H9 (cell line): ENCODE measurements around the gene PCGF6. TPM values are rescaled to one million over a fixed set of nuclear protein-coding genes. Genes with fewer than 3 reads are reported as not detected.

ENCODE experiments used
- DNase-seq: peaks from one replicate; pipeline ENCODE4 v3.0.0-alpha.2; 2017
- H2AFZ ChIP-seq: one replicate; pipeline ENCODE4 v1.6.1; 2013; ENCODE audit warnings: mild to moderate bottlenecking, low read length, control low read depth, moderate library complexity
- H2AK5ac ChIP-seq: 2 replicates; pipeline ENCODE4 v1.6.1; 2013; ENCODE audit warnings: low read length, control low read depth, mixed read lengths; ENCODE audit not compliant: insufficient read length
- H2BK120ac ChIP-seq: one replicate; pipeline ENCODE4 v1.6.1; 2013; ENCODE audit warnings: low read depth, mild to moderate bottlenecking, low read length, control low read depth, inconsistent platforms; ENCODE audit not compliant: poor library complexity, severe bottlenecking
- H2BK12ac ChIP-seq: 2 replicates; pipeline ENCODE4 v1.6.1; 2013; ENCODE audit warnings: low read length, control low read depth, mixed read lengths, low read depth; ENCODE audit not compliant: insufficient read length
- H2BK15ac ChIP-seq: 2 replicates; pipeline ENCODE4 v1.6.1; 2013; ENCODE audit warnings: low read depth, low read length, control low read depth
- H2BK20ac ChIP-seq: one replicate; pipeline ENCODE4 v1.6.1; 2013; ENCODE audit warnings: low read depth, mild to moderate bottlenecking, low read length, control low read depth, inconsistent platforms; ENCODE audit not compliant: poor library complexity, severe bottlenecking
- H2BK5ac ChIP-seq: 2 replicates; pipeline ENCODE4 v1.6.1; 2013; ENCODE audit warnings: low read length, control low read depth, mixed read lengths; ENCODE audit not compliant: insufficient read length
- H3K14ac ChIP-seq: 2 replicates; pipeline ENCODE4 v1.6.1; 2013; ENCODE audit warnings: low read length, control low read depth; ENCODE audit not compliant: insufficient read depth
- H3K18ac ChIP-seq: 2 replicates; pipeline ENCODE4 v1.6.1; 2013; ENCODE audit warnings: low read depth, mild to moderate bottlenecking, mixed read lengths, low read length, control low read depth; ENCODE audit not compliant: insufficient read length
- H3K23ac ChIP-seq: 2 replicates; pipeline ENCODE4 v1.6.1; 2013; ENCODE audit warnings: low read length, control low read depth, mixed read lengths, low read depth; ENCODE audit not compliant: insufficient read length
- H3K23me2 ChIP-seq: 2 replicates; pipeline ENCODE4 v1.6.1; 2013; ENCODE audit warnings: low read depth, mild to moderate bottlenecking, mixed read lengths, low read length, control low read depth; ENCODE audit not compliant: insufficient read length, poor library complexity, severe bottlenecking
- H3K27ac ChIP-seq: 2 replicates; pipeline ENCODE4 v1.5.1; 2013; ENCODE audit warnings: low read length, control low read depth, mixed read lengths, low read depth; ENCODE audit not compliant: insufficient read length
- H3K27me3 ChIP-seq: 2 replicates; pipeline ENCODE4 v1.6.1; 2013; ENCODE audit warnings: low read length, control low read depth, inconsistent platforms; ENCODE audit not compliant: insufficient read depth
- H3K4ac ChIP-seq: 2 replicates; pipeline ENCODE4 v1.6.1; 2013; ENCODE audit warnings: low read depth, mild to moderate bottlenecking, control low read depth, inconsistent platforms, low read length, moderate library complexity
- H3K4me1 ChIP-seq: 2 replicates; pipeline ENCODE4 v1.6.1; 2013; ENCODE audit warnings: low read length, control low read depth, inconsistent platforms; ENCODE audit not compliant: insufficient read depth
- H3K4me2 ChIP-seq: 2 replicates; pipeline ENCODE4 v1.6.1; 2013; ENCODE audit warnings: low read length, control low read depth, mixed read lengths; ENCODE audit not compliant: insufficient read length, insufficient read depth
- H3K56ac ChIP-seq: 2 replicates; pipeline ENCODE4 v1.6.1; 2013; ENCODE audit warnings: low read depth, mild to moderate bottlenecking, mixed read lengths, low read length, control low read depth; ENCODE audit not compliant: insufficient read length
- H3K79me1 ChIP-seq: 2 replicates; pipeline ENCODE4 v1.6.1; 2013; ENCODE audit warnings: low read depth, mild to moderate bottlenecking, moderate library complexity, low read length, control low read depth, inconsistent platforms; ENCODE audit not compliant: insufficient read depth, poor library complexity, severe bottlenecking
- H3K79me2 ChIP-seq: 2 replicates; pipeline ENCODE4 v1.6.1; 2013; ENCODE audit warnings: low read length, control low read depth, inconsistent platforms; ENCODE audit not compliant: insufficient read depth
- H3K9ac ChIP-seq: 2 replicates; pipeline ENCODE4 v1.6.1; 2013; ENCODE audit warnings: low read length, control low read depth, mixed read lengths; ENCODE audit not compliant: insufficient read length; ENCODE audit errors: extremely low read depth
- H3K9me3 ChIP-seq: one replicate; pipeline ENCODE4 v1.6.1; 2013; ENCODE audit warnings: low read depth, low read length, inconsistent platforms; ENCODE audit not compliant: control insufficient read depth
- H3T11ph ChIP-seq: one replicate; pipeline ENCODE4 v1.6.1; 2013; ENCODE audit warnings: mild to moderate bottlenecking, low read length, control low read depth, inconsistent platforms
- H4K20me1 ChIP-seq: one replicate; pipeline ENCODE4 v1.6.1; 2013; ENCODE audit not compliant: control insufficient read depth, insufficient read length, insufficient read depth
- H4K5ac ChIP-seq: 2 replicates; pipeline ENCODE4 v1.6.1; 2013; ENCODE audit warnings: low read depth, mild to moderate bottlenecking, mixed read lengths, low read length, control low read depth; ENCODE audit not compliant: insufficient read length
- H4K8ac ChIP-seq: replicated peaks from 2 replicates; pipeline ENCODE4 v1.6.1; 2013; ENCODE audit warnings: low read length, control low read depth, mixed read lengths, low read depth; ENCODE audit not compliant: insufficient read length
- H4K91ac ChIP-seq: 2 replicates; pipeline ENCODE4 v1.6.1; 2013; ENCODE audit warnings: low read depth, mild to moderate bottlenecking, moderate library complexity, mixed read lengths, low read length, control low read depth; ENCODE audit not compliant: insufficient read length
- H3K27ac Mint-ChIP-seq, 3 experiments: 2 replicates in 2 of 3; 3 replicates in 1 of 3; pipeline ENCODE4 v1.8.0; 2020 to 2021; ENCODE audit warnings: mixed read lengths in 3 of 3, mild to moderate bottlenecking in 1 of 3, moderate library complexity in 1 of 3
- H3K27me3 Mint-ChIP-seq: 2 replicates; pipeline ENCODE4 v1.8.0; 2021; ENCODE audit warnings: low read depth, mild to moderate bottlenecking, moderate library complexity, mixed read lengths
- H3K36me3 Mint-ChIP-seq, 3 experiments: 2 replicates in 2 of 3; 3 replicates in 1 of 3; pipeline ENCODE4 v1.8.0; 2020 to 2021; ENCODE audit warnings: low read depth in 3 of 3, mixed read lengths in 3 of 3; ENCODE audit not compliant: insufficient read depth in 1 of 3
- H3K4me1 Mint-ChIP-seq, 2 experiments: 2 replicates each; pipeline ENCODE4 v1.8.0; 2020; ENCODE audit warnings: mixed read lengths in 2 of 2
- H3K4me3 Mint-ChIP-seq, 2 experiments: 2 replicates in 1 of 2; 3 replicates in 1 of 2; pipeline ENCODE4 v1.8.0; 2020 to 2021; ENCODE audit warnings: mild to moderate bottlenecking in 2 of 2, mixed read lengths in 2 of 2, moderate library complexity in 1 of 2
- H3K9me3 Mint-ChIP-seq, 2 experiments: 2 replicates in 1 of 2; 3 replicates in 1 of 2; pipeline ENCODE4 v1.8.0; 2020; ENCODE audit warnings: mild to moderate bottlenecking in 2 of 2, mixed read lengths in 2 of 2, moderate library complexity in 1 of 2
- total RNA-seq: library from RNA; stranded (reverse); gene quantifications from 2 replicates; pipeline ENCODE4 v1.2.1, GENCODE V29; 2021
- TF ChIP-seq, protein P1 (sequence below): fragments of 200-600 bp; sonication (generic); conservative IDR thresholded peaks from 3 replicates; pipeline ENCODE4 v1.8.0; 2021; ENCODE audit warnings: antibody characterized with exemption, mild to moderate bottlenecking

Gene PCGF6
- total RNA-seq, 1 experiment from 2014 or later: 23.5 TPM

DNA sequence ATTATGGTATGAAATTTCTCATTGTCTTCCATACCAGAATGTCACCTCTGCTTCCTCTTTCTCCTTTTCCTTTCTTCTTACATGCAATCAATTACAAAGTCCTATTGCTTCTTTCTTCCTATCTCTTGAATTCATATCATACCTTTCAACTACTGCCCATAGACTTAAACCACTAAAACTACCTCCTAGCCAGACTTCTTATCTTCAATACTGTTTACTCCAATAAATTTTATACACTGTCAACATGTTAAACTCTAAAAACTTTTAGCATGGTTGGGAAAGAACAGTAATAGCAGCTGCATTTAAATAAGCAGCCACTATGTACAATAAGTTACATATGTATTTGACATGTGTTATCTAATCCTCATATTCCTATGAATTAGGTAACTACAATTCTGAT is 34.9 kb downstream of the PCGF6 start:
- no peak overlapping the region for H3K9ac ChIP-seq
- no peak overlapping the region for H3K56ac ChIP-seq

More for the DNA sequence above, 34.9 kb downstream of the PCGF6 start:
- H3K4me3 Mint-ChIP-seq: no peak overlapping the region
- Histone ChIP-seq H3K27ac (no peak overlapping the region), H2AFZ (no peak overlapping the region), H4K5ac (no peak overlapping the region), H2BK5ac (no peak overlapping the region), H3K23me2 (no peaks in the 10 kb centered on the region), H2BK12ac (no peak overlapping the region), H3K4me2 (no peak overlapping the region), H3K79me1 (no peaks in the 10 kb centered on the region), H2BK15ac (no peak overlapping the region), H2BK20ac (no peak overlapping the region), H3K9me3 (no peaks in the 10 kb centered on the region), H2AK5ac (no peak overlapping the region), H3K23ac (no peak overlapping the region), H3T11ph (no peak overlapping the region), H4K91ac (no peak overlapping the region), H3K4ac (no peak overlapping the region), H2BK120ac (no peak overlapping the region), H3K79me2 (no peaks in the 10 kb centered on the region), H3K27me3 (no peaks in the 10 kb centered on the region), H3K14ac (no peak overlapping the region), H4K8ac (no peak overlapping the region), H3K4me1 (no peaks in the 10 kb centered on the region), H4K20me1 (no peaks in the 10 kb centered on the region), H3K18ac (no peak overlapping the region)
- H3K27ac Mint-ChIP-seq: no peak overlapping the region
- H3K9me3 Mint-ChIP-seq: no peaks in the 10 kb centered on the region
- no peak for DNase-seq
- H3K36me3 Mint-ChIP-seq: peaks cover 26 to 51% (median 49%) of the 10 kb centered on the region in 3 experiments
- TF ChIP-seq, protein P1, sequence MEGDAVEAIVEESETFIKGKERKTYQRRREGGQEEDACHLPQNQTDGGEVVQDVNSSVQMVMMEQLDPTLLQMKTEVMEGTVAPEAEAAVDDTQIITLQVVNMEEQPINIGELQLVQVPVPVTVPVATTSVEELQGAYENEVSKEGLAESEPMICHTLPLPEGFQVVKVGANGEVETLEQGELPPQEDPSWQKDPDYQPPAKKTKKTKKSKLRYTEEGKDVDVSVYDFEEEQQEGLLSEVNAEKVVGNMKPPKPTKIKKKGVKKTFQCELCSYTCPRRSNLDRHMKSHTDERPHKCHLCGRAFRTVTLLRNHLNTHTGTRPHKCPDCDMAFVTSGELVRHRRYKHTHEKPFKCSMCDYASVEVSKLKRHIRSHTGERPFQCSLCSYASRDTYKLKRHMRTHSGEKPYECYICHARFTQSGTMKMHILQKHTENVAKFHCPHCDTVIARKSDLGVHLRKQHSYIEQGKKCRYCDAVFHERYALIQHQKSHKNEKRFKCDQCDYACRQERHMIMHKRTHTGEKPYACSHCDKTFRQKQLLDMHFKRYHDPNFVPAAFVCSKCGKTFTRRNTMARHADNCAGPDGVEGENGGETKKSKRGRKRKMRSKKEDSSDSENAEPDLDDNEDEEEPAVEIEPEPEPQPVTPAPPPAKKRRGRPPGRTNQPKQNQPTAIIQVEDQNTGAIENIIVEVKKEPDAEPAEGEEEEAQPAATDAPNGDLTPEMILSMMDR: no peak
- no peaks in the 10 kb centered on the region for H3K27me3 Mint-ChIP-seq
- H3K4me1 Mint-ChIP-seq: no peaks in the 10 kb centered on the region
